Nephron (organoid): Measurements from ENCODE around the gene PDLIM1.
A peak's percentile ranks its signal among the peaks of the same experiment; 100 is the strongest.

ENCODE experiments used
- H3K27ac Mint-ChIP-seq, 3 experiments: 2 replicates each; pipeline ENCODE4 v1.8.0; 2020; ENCODE audit warnings: mixed read lengths in 3 of 3, mild to moderate bottlenecking in 2 of 3, moderate library complexity in 1 of 3
- H3K27me3 Mint-ChIP-seq: 2 replicates; pipeline ENCODE4 v1.8.0; 2021; ENCODE audit warnings: low read depth, mild to moderate bottlenecking, moderate library complexity, mixed read lengths
- H3K36me3 Mint-ChIP-seq: 2 replicates; pipeline ENCODE4 v1.8.0; 2020; ENCODE audit warnings: low read depth, mixed read lengths
- H3K4me1 Mint-ChIP-seq: 2 replicates; pipeline ENCODE4 v1.8.0; 2020; ENCODE audit warnings: mixed read lengths
- H3K4me3 Mint-ChIP-seq, 3 experiments: 2 replicates each; pipeline ENCODE4 v1.8.0; 2020; ENCODE audit warnings: mild to moderate bottlenecking in 3 of 3, mixed read lengths in 3 of 3, moderate library complexity in 2 of 3
- H3K9me3 Mint-ChIP-seq: 2 replicates; pipeline ENCODE4 v1.8.0; 2020; ENCODE audit warnings: mixed read lengths
- TF ChIP-seq, protein P1 (sequence below), 3 experiments: fragments of 200-600 bp; sonication (generic); IDR thresholded peaks; one replicate each; pipeline ENCODE4 v1.5.0; 2021; ENCODE audit warnings: antibody characterized with exemption in 3 of 3; ENCODE audit not compliant: unreplicated experiment in 3 of 3

PDLIM1 gene

GRCh38 chr10:95250856-95251255, 39.9 kb downstream of the PDLIM1 start:
- Mint-ChIP-seq H3K4me3 (no peak overlapping the region), H3K27ac (no peak overlapping the region), H3K4me1 (peaks cover 17% of the 10 kb centered on the region), H3K27me3 (no peaks in the 10 kb centered on the region), H3K9me3 (peaks cover 6% of the 10 kb centered on the region), H3K36me3 (peaks cover 21% of the 10 kb centered on the region)
- TF ChIP-seq, protein P1, sequence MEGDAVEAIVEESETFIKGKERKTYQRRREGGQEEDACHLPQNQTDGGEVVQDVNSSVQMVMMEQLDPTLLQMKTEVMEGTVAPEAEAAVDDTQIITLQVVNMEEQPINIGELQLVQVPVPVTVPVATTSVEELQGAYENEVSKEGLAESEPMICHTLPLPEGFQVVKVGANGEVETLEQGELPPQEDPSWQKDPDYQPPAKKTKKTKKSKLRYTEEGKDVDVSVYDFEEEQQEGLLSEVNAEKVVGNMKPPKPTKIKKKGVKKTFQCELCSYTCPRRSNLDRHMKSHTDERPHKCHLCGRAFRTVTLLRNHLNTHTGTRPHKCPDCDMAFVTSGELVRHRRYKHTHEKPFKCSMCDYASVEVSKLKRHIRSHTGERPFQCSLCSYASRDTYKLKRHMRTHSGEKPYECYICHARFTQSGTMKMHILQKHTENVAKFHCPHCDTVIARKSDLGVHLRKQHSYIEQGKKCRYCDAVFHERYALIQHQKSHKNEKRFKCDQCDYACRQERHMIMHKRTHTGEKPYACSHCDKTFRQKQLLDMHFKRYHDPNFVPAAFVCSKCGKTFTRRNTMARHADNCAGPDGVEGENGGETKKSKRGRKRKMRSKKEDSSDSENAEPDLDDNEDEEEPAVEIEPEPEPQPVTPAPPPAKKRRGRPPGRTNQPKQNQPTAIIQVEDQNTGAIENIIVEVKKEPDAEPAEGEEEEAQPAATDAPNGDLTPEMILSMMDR (IDR thresholded peaks at IDR 0.05; ENCODE audit: unreplicated experiment in 3 of 3): no peak

DNA sequence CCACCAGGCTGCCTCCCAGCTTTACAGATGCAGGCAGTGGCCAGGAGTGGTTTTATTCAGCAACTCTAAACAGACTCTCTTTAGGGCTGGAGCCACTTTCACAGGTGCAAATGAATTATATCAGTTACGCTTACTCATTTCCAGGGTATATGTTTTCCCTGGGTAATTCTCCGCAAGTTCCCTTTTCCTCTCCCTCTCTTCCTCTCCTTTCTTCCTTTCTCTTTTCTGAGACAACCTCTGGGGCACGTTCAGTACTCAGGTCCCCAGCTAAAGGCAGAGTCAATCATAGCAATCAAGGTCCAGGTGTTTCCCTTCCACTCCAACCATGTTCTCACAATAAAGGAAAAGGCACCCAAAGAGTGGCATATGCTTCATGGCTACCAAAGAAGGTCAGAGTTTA, 41.3 kb downstream of the PDLIM1 start:
- TF ChIP-seq, protein P1 (IDR thresholded peaks at IDR 0.05; ENCODE audit: unreplicated experiment in 3 of 3): no peak
- Mint-ChIP-seq H3K4me1 (peaks cover 17% of the 10 kb centered on the region), H3K9me3 (no peaks in the 10 kb centered on the region), H3K36me3 (peaks cover 8% of the 10 kb centered on the region), H3K27ac (no peak overlapping the region), H3K4me3 (no peak overlapping the region), H3K27me3 (no peaks in the 10 kb centered on the region)

- Mint-ChIP-seq H3K27me3 (no peaks in the 10 kb centered on the region), H3K9me3 (no peaks in the 10 kb centered on the region), H3K4me1 (peaks cover 17% of the 10 kb centered on the region), H3K27ac (no peak overlapping the region), H3K36me3 (peaks cover 8% of the 10 kb centered on the region), H3K4me3 (no peak overlapping the region)
- TF ChIP-seq, protein P1 (IDR thresholded peaks at IDR 0.05; ENCODE audit: unreplicated experiment in 3 of 3): no peak
These were observed 41.8 kb downstream of the PDLIM1 start for GRCh38 chr10:95248989-95249388.

GRCh38 chr10:95247881-95248583, 42.8 kb downstream of the PDLIM1 start:
- H3K27me3 Mint-ChIP-seq: peaks cover 4% of the 10 kb centered on the region
- H3K4me1 Mint-ChIP-seq: peaks cover 17% of the 10 kb centered on the region
- H3K27ac Mint-ChIP-seq: peak overlapping the region in 1 of 3 experiments; percentile 21
- H3K4me3 Mint-ChIP-seq: no peak overlapping the region
- H3K36me3 Mint-ChIP-seq: peaks cover 3% of the 10 kb centered on the region
- TF ChIP-seq, protein P1 (IDR thresholded peaks at IDR 0.05; ENCODE audit: unreplicated experiment in 3 of 3): no peak
- no peaks in the 10 kb centered on the region for H3K9me3 Mint-ChIP-seq

DNA sequence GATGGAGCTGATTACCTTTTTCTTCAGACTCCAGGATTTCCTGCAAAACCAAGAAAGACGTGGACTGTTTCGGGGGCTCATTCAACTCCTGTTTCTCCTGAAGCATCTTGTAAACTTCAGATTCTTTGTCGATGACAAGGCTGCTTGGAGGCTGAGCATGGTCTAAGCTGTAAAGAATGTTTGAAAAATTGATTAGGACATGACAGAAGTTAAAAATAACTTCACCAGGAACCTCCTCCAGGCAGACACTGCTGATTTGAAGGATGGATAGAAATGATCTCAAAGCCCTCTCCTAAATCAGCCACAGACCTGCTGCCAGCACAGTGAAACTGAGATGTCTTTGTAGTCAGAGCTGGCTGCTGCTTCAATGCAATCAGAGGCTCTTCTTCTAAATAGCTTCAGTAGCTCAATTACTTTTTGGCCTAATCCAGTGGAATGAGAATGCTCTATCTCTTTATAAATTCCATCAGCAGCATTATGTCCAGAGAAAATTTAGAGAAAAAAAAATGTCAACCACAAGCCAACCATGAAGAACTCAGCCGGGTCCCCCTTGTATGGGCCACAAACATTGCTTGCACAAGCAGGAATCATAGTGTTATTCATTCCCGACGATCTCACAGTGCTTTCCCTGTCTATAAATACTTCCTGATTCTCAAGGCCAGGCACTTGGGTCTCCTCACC, 43.5 kb downstream of the PDLIM1 start:
- peaks cover 4% of the 10 kb centered on the region for H3K27me3 Mint-ChIP-seq
- H3K27ac Mint-ChIP-seq: peak overlapping the region in 2 of 3 experiments; percentile 21 to 64
- no peaks in the 10 kb centered on the region for H3K9me3 Mint-ChIP-seq
- H3K4me3 Mint-ChIP-seq: no peak overlapping the region
- H3K4me1 Mint-ChIP-seq: peaks cover 17% of the 10 kb centered on the region
- TF ChIP-seq, protein P1 (IDR thresholded peaks at IDR 0.05; ENCODE audit: unreplicated experiment in 3 of 3): no peak
- H3K36me3 Mint-ChIP-seq: no peaks in the 10 kb centered on the region
